Stomach (tissue), 4 donors: ENCODE results near the gene CD164L2.

ENCODE experiments used
- CTCF ChIP-seq, 7 experiments: fragments of 450-650 bp in 4 of 7; fragments of 200-600 bp in 3 of 7; sonication (generic) in 3 of 7; IDR thresholded peaks; one replicate each; pipeline ENCODE4 v1.5.1; 2016 to 2019; ENCODE audit warnings: antibody characterized with exemption in 7 of 7, control low read depth in 2 of 7, mild to moderate bottlenecking in 1 of 7
- EP300 ChIP-seq: sonication (generic); formaldehyde crosslinking; IDR thresholded peaks from one replicate; pipeline ENCODE4 v1.6.1; 2017; ENCODE audit warnings: antibody characterized with exemption
- POLR2A ChIP-seq, 4 donors: fragments of 450-650 bp; IDR thresholded peaks; one replicate each; pipeline ENCODE4 v1.6.1; 2016; ENCODE audit warnings: antibody characterized with exemption in 4 of 4, control low read depth in 2 of 4, mild to moderate bottlenecking in 1 of 4, moderate library complexity in 1 of 4

GRCh38 chr1:27397749-27398148 is 14.6 kb upstream of the CD164L2 start:
- no peak for TF ChIP-seq POLR2A (IDR thresholded peaks at IDR 0.05)
- no peak for TF ChIP-seq CTCF (IDR thresholded peaks at IDR 0.05)
- TF ChIP-seq EP300 = no peak
